ENCODE data around the gene GMPPA.

GMPPA gene

GRCh38 chr2:219533930-219534661 is 35.4 kb downstream of the GMPPA start:
- ChIA-PET POLR2A (no interaction called here), CTCF (interaction anchor here (1.1 to 2.2 kb wide), 9 partner anchors 7 to 73 kb away, joined by 3 to 6 read pairs (median 4); partner anchors contain the start of genes CHPF and TMEM198)
- TF ChIP-seq, protein P1, sequence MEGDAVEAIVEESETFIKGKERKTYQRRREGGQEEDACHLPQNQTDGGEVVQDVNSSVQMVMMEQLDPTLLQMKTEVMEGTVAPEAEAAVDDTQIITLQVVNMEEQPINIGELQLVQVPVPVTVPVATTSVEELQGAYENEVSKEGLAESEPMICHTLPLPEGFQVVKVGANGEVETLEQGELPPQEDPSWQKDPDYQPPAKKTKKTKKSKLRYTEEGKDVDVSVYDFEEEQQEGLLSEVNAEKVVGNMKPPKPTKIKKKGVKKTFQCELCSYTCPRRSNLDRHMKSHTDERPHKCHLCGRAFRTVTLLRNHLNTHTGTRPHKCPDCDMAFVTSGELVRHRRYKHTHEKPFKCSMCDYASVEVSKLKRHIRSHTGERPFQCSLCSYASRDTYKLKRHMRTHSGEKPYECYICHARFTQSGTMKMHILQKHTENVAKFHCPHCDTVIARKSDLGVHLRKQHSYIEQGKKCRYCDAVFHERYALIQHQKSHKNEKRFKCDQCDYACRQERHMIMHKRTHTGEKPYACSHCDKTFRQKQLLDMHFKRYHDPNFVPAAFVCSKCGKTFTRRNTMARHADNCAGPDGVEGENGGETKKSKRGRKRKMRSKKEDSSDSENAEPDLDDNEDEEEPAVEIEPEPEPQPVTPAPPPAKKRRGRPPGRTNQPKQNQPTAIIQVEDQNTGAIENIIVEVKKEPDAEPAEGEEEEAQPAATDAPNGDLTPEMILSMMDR (IDR thresholded peaks at IDR 0.05; ENCODE audit: control extremely low read depth, extremely low read depth, low read depth, missing control alignments), result no peak
- no peak for DNase-seq (ENCODE audit: extremely low spot score)

- ChIA-PET POLR2A (no interaction called here), CTCF (no interaction called here)
- no peak for DNase-seq (ENCODE audit: extremely low spot score)
- TF ChIP-seq, protein P1 (IDR thresholded peaks at IDR 0.05; ENCODE audit: control extremely low read depth, extremely low read depth, low read depth, missing control alignments), result no peak
Observed at GRCh38 chr2:219536425-219536824, 37.7 kb downstream of the GMPPA start.

DNA sequence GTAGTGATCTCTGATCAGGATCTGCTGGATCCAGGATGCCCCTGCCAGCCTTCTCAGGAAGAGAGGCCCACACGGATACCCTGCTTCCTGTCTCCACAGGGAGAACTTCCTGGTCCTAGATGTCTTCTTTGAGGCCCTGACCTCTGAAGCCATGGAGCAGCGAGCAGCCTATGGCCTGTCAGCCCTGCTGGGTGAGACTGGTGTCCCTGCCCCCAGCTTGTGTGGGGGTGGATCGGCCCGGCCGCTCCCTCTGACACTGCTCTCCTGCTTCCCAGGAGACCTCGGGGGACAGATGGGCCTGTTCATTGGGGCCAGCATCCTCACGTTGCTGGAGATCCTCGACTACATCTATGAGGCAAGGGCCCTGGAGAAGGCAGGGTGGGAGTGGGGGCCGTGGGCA is 38.3 kb downstream of the GMPPA start:
- TF ChIP-seq, protein P1 (IDR thresholded peaks at IDR 0.05; ENCODE audit: control extremely low read depth, extremely low read depth, low read depth, missing control alignments), result no peak
- POLR2A ChIA-PET, result no interaction called here
- DNase-seq (ENCODE audit: extremely low spot score), result no peak
- CTCF ChIA-PET, result interaction anchor here (1.2 to 1.5 kb wide), 3 partner anchors 18 to 38 kb away, joined by 3 to 6 read pairs (median 3); partner anchors contain the start of gene GMPPA

GRCh38 chr2:219537657-219538488 is 39.2 kb downstream of the GMPPA start:
- ChIA-PET POLR2A (no interaction called here), CTCF (interaction anchor here (1.2 to 8.1 kb wide), 7 partner anchors 10 to 152 kb away, joined by 3 to 153 read pairs (median 6); partner anchors contain the start of gene GMPPA)
- no peak for DNase-seq (ENCODE audit: extremely low spot score)
- TF ChIP-seq, protein P1 (IDR thresholded peaks at IDR 0.05; ENCODE audit: control extremely low read depth, extremely low read depth, low read depth, missing control alignments), result no peak

- ChIA-PET POLR2A (no interaction called here), CTCF (interaction anchor here (1.0 to 8.1 kb wide), 7 partner anchors 11 to 151 kb away, joined by 3 to 153 read pairs (median 6); partner anchors contain the start of gene GMPPA)
- TF ChIP-seq, protein P1 (IDR thresholded peaks at IDR 0.05; ENCODE audit: control extremely low read depth, extremely low read depth, low read depth, missing control alignments), result no peak
- DNase-seq (ENCODE audit: extremely low spot score), result no peak
Observed at GRCh38 chr2:219538504-219538951, 39.8 kb downstream of the GMPPA start.

Measured in GM10248 (cell line).